ENCODE results near the gene PLXNA2. TPM values are rescaled to one million over a fixed set of nuclear protein-coding genes. Genes with fewer than 3 reads are reported as not detected.

PLXNA2 gene
- total and polyA plus RNA-seq, 3 donors from 2014 or later = 4.1 to 5.5 (median 4.7) TPM

DNA sequence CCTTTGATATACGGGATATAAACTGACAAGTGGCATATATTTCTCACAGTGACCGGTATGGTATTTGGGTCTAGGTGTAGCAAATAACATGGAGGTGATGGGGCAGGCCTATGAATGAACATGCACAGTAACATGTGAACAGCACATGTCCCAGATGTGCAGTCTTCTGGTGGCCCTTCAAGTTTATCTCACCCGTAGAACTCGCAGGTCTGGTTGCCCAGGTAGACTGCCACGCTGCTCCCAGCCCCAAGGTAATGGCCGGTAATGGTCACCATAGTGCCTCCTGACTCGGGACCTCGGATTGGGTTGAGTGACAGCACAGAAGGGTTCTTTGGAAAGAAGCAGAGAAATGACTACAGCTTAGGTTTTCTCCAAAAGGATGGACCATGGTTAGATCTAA is 192.0 kb downstream of the PLXNA2 start:
- no peak for DNase-seq
- Histone ChIP-seq H3K27me3 (no peaks in the 10 kb centered on the region), H3K4me1 (peaks cover 14% of the 10 kb centered on the region), H3K27ac (no peak overlapping the region), H3K4me3 (no peak overlapping the region), H3K9me3 (no peaks in the 10 kb centered on the region), H3K36me3 (ENCODE audit: low read depth, missing control alignments) (no peaks in the 10 kb centered on the region)
- TF ChIP-seq, protein P1, sequence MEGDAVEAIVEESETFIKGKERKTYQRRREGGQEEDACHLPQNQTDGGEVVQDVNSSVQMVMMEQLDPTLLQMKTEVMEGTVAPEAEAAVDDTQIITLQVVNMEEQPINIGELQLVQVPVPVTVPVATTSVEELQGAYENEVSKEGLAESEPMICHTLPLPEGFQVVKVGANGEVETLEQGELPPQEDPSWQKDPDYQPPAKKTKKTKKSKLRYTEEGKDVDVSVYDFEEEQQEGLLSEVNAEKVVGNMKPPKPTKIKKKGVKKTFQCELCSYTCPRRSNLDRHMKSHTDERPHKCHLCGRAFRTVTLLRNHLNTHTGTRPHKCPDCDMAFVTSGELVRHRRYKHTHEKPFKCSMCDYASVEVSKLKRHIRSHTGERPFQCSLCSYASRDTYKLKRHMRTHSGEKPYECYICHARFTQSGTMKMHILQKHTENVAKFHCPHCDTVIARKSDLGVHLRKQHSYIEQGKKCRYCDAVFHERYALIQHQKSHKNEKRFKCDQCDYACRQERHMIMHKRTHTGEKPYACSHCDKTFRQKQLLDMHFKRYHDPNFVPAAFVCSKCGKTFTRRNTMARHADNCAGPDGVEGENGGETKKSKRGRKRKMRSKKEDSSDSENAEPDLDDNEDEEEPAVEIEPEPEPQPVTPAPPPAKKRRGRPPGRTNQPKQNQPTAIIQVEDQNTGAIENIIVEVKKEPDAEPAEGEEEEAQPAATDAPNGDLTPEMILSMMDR (IDR thresholded peaks at IDR 0.05) = no peak
- no peak for TF ChIP-seq POLR2A (IDR thresholded peaks at IDR 0.05)
- 95 to 97% methylated on average over 8 of the region's 8 CpGs for WGBS, 2 donors
- intact Hi-C loops (cut with DNase I; ENCODE audit: low total_unique reads) = no loop called here

DNA sequence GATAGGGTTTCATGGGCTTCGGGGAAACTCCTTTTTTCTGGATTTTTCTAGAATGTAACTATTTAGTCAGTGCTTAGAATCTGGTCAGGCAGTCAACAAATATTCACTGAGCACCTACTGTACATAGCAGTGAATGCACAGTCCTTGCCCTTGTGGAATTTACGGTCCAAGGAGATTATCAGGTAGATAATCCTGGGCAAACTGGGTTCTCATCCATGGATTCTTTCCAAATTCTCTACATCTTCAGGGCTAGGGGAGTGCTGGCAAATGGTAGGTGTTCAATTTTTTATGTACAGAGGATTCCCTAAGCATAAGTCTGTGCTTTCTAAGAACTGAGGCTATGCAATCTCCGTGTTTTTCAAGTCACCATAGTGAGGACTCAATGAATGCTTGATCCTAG is 192.5 kb downstream of the PLXNA2 start:
- Histone ChIP-seq H3K36me3 (ENCODE audit: low read depth, missing control alignments) (no peaks in the 10 kb centered on the region), H3K4me3 (no peak overlapping the region), H3K27ac (no peak overlapping the region), H3K4me1 (peaks cover 19% of the 10 kb centered on the region), H3K9me3 (no peaks in the 10 kb centered on the region), H3K27me3 (no peaks in the 10 kb centered on the region)
- intact Hi-C loops (cut with DNase I; ENCODE audit: low total_unique reads) = no loop called here
- 96% methylated on average over 3 of the region's 3 CpGs for WGBS, 2 donors
- no peak for TF ChIP-seq POLR2A (IDR thresholded peaks at IDR 0.05)
- TF ChIP-seq, protein P1 (IDR thresholded peaks at IDR 0.05) = no peak
- DNase-seq = no peak

DNA sequence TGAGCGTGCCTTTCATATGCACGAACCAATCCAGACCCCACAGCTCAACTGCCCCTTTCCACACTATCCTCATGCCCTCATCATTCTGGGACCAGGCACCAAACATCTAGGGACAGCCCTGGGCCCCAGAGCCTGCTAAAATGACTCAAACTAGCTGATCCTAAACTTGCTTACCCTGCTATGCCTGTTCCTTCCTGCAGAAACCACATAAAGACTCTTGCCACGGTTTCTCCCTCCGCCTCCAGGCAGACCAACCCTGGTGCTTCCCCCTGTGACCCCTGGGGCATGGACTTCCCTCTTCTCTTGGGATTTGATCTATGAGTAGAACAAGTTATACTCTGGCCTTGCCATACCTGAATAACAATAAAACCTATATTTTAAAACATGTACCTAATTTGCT is 195.3 kb downstream of the PLXNA2 start:
- no peak overlapping the region for H3K27ac ChIP-seq
- peaks cover 40% of the 10 kb centered on the region for H3K4me1 ChIP-seq
- H3K36me3 ChIP-seq (ENCODE audit: low read depth, missing control alignments) = no peaks in the 10 kb centered on the region
- H3K9me3 ChIP-seq = no peaks in the 10 kb centered on the region
- intact Hi-C loops (cut with DNase I; ENCODE audit: low total_unique reads) = no loop called here
- no peaks in the 10 kb centered on the region for H3K27me3 ChIP-seq
- no peak for DNase-seq
- no peak overlapping the region for H3K4me3 ChIP-seq
- TF ChIP-seq, protein P1 (IDR thresholded peaks at IDR 0.05) = no peak
- TF ChIP-seq POLR2A (IDR thresholded peaks at IDR 0.05) = no peak
- whole genome bisulfite sequencing, 2 donors = 93 to 94% methylated on average over 4 of the region's 4 CpGs

DNA sequence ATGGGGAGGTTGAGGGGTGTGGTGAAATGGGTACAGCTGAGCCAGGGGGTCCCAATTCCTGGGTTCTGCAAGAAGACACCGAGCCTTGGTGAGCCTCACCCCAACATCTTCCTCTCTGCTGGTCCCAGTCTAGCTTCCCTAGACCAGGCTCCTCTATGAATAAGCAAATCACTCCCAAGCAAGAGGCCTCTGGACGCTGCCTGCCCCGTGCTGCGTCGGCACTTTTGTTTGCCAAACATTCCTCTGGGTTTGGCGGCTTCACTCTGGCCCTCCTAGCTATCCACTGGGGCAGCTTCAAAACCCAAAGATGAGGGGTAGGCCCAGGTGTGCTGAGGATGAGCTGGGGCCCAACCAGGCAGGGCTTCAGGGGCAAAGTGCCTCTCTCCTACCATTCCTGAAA is 196.2 kb downstream of the PLXNA2 start:
- H3K36me3 ChIP-seq (ENCODE audit: low read depth, missing control alignments) = no peaks in the 10 kb centered on the region
- DNase-seq = peak; percentile 54
- TF ChIP-seq POLR2A (IDR thresholded peaks at IDR 0.05) = no peak
- TF ChIP-seq, protein P1 (IDR thresholded peaks at IDR 0.05) = no peak
- peak overlapping the region; percentile 27 to 34 for H3K27ac ChIP-seq
- H3K4me1 ChIP-seq = peaks cover 47% of the 10 kb centered on the region
- no peak overlapping the region for H3K4me3 ChIP-seq
- WGBS, 2 donors = 72 to 80% methylated on average over 1 to 6 of the region's 6 CpGs
- intact Hi-C loops (cut with DNase I; ENCODE audit: low total_unique reads) = no loop called here
- no peaks in the 10 kb centered on the region for H3K9me3 ChIP-seq
- H3K27me3 ChIP-seq = no peaks in the 10 kb centered on the region

DNA sequence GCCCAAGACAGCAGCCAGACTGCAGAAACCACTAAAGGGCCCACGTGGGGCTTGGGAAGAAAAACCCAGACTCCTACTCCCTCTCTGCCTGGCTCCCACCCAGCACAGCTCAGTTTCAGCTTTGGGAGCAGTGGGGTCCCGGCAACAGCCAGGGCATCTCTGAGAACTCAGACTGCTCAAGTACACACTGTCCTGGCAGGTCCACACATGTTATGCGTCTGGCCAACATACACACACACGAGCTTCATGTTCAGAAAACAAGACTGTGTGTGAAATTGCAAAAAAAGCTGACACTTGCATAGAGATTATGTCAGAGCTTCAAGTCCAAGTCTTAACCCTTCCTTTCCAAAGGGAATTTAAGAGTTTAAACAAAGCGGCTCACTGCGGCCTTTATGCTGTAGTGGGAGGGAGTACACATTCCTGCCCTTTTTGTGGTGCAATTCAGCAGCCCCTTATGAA is 196.7 kb downstream of the PLXNA2 start:
- WGBS, 2 donors = 35 to 54% methylated on average over 6 of the region's 6 CpGs
- intact Hi-C loops (cut with DNase I; ENCODE audit: low total_unique reads) = no loop called here
- peaks cover 47% of the 10 kb centered on the region for H3K4me1 ChIP-seq
- H3K9me3 ChIP-seq = no peaks in the 10 kb centered on the region
- no peak overlapping the region for H3K4me3 ChIP-seq
- no peaks in the 10 kb centered on the region for H3K36me3 ChIP-seq (ENCODE audit: low read depth, missing control alignments)
- peak overlapping the region; percentile 27 to 42 for H3K27ac ChIP-seq
- no peak for TF ChIP-seq POLR2A (IDR thresholded peaks at IDR 0.05)
- TF ChIP-seq, protein P1 (IDR thresholded peaks at IDR 0.05) = no peak
- peak; percentile 92 for DNase-seq
- no peaks in the 10 kb centered on the region for H3K27me3 ChIP-seq
